HG03565 (cell line): ENCODE data around the gene PITPNC1.
"Not testable (repeated sequence)": the region's sequence is repeated elsewhere in the genome, so short reads cannot be mapped to it uniquely, and the experiment has no call there.

Experiments used
- ATAC-seq: cut with Tn5 transposase; IDR thresholded peaks from one replicate; pipeline ENCODE4 v1.9.1; 2021; ENCODE audit warnings: mild to moderate bottlenecking, moderate library complexity; ENCODE audit not compliant: unreplicated experiment

Gene PITPNC1

GRCh38 chr17:67366193-67367157, 10.6 kb upstream of the PITPNC1 start, which contains the start of gene PSMD12:
TSS of gene PSMD12 (minus strand) at chr17:67366577. CDS start at chr17:67366519, 58 bp downstream.
- ATAC-seq = peak; percentile 79

- no peak for ATAC-seq
Measured at GRCh38 chr17:67369676-67370075, 7.4 kb upstream of the PITPNC1 start.

DNA sequence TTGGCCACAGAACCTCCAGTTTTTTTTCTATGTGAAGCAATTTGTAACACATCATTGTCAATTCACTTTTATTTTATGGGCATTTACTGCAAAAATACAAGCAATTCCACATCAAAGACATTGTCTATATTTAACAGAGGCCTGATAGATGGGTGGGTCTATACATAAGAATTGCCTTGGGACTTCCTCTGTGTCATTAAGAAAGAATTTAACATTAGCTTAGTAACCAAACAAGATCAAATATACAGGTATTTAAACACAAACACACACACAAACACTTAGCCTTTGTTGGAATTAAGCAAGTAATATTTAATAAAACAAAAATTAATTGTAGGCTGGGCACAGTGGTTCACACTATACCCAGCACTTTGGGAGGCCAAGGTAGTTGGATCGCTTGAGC, 4.3 kb upstream of the PITPNC1 start:
- no peak for ATAC-seq

DNA sequence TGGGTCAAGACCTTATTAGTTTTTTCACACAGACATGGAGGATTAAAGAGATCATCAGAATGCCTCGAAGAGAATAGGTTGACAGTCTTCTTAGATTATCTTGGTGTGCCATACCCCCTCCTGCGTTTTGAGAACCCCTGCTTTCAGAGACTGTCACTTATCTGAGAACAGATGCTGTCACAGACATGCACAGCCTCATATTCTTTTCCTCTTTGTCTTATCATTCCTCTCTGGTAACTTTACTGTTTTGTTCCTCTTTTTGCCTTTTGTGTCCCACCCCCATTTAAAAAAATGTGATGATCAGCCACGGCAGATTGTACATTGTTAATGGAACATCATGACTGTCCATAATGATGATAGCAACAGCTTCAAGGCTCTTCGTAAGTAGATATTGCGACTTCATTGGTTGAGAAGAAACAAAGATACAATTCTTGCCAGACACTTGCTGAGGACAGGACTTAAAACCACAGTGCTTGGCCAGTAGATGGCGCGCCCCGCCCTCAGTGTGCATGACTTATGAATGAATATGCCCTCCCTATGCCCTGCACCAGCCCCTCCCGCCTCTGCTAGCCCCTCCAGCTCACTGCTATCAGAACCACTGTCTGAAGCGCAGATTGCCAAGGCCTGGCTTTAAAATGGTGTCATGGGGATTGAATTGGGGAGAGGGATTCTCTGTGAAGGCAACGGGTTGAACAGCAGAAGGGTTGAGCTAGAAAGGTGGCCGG, 2.6 kb upstream of the PITPNC1 start:
- peak; percentile 31 for ATAC-seq

GRCh38 chr17:67375054-67375427, 2.0 kb upstream of the PITPNC1 start:
- no peak for ATAC-seq

- ATAC-seq = no peak
Measured at GRCh38 chr17:67375716-67376115, 1.4 kb upstream of the PITPNC1 start.

DNA sequence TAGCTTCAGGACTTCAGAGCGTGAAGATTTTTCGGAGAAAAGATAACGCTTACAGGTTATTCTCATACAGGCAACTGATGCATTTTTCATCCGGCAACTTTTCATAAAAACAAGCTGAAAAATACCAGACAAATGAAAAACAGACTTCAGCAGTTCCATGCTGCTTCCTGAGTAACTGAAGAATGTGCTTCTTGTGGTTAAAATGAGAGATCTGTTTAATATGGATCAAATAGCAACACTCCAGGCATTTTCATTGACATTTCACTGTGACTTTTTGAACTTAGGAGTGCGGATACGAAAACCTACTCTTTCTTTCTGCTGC, 705 bp upstream of the PITPNC1 start:
- ATAC-seq = no peak

- ATAC-seq = no peak
Measured at GRCh38 chr17:67377488-67378453, 690 bp downstream of the PITPNC1 start.

DNA sequence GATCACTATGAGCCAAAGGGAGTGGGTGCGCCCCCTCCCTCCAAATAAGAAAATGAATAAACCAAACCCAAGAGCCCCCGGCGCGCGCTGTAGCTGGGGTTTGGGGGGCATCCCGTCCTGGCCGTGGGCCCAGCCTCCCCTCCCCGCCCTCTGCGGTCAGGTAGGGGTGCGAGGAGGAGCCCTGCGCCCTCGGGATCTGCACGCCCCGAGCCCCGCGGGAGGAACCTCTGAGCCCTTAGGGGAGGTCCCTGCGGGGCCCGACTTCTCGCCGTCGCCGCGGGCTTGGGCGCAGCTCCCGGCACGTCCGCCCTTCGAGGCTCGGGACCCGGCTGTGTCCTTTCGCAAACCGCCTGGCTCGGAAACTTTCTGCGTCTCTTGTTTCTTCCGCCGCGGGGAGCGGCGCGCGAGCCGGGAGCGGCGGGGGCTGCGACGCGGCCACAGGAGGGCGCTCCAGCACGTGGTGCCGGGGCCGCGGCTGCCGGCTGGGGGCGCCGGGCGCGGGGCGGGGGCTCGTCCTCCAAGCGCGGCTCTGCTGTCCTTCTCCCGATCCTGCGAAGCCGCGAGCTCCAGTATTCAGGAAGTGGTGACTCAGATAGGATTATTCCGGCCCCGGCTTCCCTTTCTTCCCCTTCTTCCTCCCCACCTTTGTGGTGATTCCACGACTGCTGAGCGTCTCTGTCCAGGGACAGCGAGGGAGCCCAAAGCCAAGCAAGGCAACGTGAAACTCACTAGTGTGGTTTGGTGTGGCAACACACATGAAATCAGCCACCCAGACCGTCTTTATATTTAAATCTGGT, 1.6 kb downstream of the PITPNC1 start:
- ATAC-seq = peak; percentile 22

GRCh38 chr17:67379251-67379630, 2.2 kb downstream of the PITPNC1 start:
- no peak for ATAC-seq

- no peak for ATAC-seq
Measured at GRCh38 chr17:67381929-67382257, 4.8 kb downstream of the PITPNC1 start.

- no peak for ATAC-seq
Measured at GRCh38 chr17:67385122-67385988, 8.3 kb downstream of the PITPNC1 start.

- ATAC-seq = no peak
Measured at GRCh38 chr17:67386965-67387551, 10.0 kb downstream of the PITPNC1 start.

GRCh38 chr17:67388536-67388935, 11.5 kb downstream of the PITPNC1 start:
- ATAC-seq = not testable (repeated sequence)

DNA sequence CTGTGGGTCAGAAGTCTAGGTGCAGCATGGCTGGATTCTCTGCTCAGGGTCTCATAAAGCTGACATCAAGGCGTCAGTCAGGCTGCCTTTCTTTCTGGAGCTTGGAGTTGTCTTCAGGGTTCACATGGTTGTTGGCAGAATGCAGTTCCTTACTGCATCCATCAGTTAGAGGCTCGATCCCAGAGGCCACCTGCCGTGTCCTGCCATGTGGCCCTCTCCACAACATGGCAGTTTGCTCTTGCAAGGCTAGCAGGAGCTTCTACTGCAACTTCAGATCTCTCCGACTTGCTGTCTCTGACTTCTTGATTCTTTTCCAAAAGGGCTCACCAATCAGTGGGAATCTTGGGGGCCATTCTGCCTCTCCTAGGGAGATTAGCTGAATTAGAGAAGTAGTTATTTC, 11.9 kb downstream of the PITPNC1 start:
- no peak for ATAC-seq

DNA sequence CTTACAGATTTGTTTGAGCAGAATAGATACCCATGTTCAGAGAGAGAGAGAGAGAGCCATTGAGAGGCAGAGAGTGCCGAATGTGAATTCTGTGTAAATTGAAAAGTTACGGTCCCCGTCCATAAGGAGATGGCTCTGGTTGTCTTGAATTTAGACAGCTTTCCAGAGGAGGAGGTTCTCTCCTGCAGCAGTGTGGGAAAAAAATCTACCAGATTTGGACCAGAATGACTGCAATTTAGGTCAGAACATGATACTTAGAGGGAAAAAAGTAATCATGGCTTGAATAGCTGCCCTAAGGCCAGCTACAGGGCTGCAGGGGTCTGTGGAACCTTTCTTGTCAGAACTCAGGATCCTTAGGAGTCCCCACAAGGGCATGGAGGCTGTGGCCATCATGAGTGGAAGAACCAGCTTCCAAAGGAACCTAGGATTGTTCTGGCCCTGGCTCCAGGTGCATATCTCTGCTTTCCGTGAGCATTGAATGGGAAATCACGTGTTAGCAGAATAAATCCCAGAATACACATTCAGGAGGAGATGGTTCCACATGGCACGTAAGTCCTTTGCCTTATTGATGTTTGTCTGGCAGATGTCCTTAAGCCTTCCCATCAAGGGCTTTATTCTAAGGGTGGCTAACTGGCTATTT, 13.0 kb downstream of the PITPNC1 start:
- no peak for ATAC-seq

DNA sequence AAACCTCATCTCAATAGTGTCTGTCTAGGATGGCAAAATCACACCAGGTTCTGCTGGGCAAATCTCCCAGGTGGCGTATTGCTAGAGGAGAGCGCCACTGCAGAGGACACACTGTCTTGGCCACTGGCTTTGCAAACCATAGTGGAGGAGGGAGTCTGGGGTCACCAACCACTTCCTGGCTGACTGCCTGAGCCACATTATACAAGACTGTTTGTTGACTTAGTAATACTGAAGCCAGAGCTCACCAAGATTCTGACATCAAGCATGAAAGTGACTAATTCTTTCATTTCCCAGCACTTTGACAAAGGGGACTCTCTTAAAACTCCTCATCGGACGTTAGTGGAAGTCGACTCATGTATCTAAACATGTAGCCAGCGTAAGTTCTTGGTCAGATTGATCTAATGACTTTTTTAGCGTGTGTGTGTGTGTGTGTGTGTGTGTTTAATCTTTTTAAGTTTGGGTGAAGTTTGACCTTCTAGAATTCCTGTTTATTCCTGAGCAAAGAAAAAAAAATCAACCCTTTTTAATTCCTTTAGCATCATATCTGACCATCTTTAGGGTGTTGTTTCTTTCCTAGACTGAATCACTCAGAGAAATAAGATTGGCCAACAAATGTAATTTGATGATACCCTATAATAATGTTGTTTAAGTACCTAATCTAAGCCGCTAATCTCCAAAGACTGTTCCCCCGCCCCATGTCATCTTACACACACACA, 13.7 kb downstream of the PITPNC1 start:
- ATAC-seq = peak; percentile 71

DNA sequence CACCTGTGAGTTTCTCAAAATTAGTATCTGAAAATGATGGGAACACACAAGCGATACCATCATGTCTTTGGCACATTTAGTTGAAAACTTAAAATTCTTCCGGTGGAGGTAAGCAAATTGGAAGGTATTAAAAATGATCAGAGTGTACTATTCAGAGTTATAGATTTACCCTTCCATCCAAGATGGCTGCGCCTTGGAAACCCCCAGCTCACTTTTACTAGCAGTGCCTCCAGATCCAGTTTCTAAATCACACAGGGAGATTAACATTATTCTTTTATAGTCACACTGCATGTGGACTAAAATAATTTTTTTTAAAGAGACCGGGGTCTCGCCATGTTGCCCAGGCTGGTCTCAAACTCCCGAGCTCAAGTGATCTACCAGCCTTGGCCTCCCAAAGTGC, 15.0 kb downstream of the PITPNC1 start:
- no peak for ATAC-seq
